Measurements from ENCODE around the gene MICALL2.

The MICALL2 gene

DNA sequence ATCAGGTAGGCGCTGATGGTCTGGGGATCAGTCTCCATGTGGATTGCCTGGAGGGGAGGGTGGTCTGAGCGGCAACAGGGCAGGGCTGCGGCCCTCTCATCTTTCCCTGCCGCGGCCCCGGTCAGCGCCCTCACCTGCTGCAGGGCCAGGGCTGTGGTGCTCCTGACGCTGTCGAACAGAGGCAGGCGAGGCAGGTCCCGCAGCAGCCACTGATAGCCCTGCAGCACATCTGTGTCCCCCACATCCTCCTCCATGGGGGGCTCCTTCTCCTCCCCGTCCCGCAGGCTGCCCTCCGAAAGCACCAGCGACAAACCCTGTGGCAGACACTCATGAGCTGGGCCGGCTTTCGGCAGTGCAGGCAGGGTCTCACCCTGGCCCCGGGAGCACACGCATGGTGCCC is 25.9 kb upstream of the MICALL2 start:
- no peak overlapping the region for H3K4me3 ChIP-seq (replicated peaks; ENCODE audit: low read depth, low read length)
- TF ChIP-seq, protein P1, sequence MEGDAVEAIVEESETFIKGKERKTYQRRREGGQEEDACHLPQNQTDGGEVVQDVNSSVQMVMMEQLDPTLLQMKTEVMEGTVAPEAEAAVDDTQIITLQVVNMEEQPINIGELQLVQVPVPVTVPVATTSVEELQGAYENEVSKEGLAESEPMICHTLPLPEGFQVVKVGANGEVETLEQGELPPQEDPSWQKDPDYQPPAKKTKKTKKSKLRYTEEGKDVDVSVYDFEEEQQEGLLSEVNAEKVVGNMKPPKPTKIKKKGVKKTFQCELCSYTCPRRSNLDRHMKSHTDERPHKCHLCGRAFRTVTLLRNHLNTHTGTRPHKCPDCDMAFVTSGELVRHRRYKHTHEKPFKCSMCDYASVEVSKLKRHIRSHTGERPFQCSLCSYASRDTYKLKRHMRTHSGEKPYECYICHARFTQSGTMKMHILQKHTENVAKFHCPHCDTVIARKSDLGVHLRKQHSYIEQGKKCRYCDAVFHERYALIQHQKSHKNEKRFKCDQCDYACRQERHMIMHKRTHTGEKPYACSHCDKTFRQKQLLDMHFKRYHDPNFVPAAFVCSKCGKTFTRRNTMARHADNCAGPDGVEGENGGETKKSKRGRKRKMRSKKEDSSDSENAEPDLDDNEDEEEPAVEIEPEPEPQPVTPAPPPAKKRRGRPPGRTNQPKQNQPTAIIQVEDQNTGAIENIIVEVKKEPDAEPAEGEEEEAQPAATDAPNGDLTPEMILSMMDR (IDR thresholded peaks at IDR 0.05; ENCODE audit: low read length, missing control alignments) = no peak
- DNase-seq (ENCODE audit: low read depth) = no peak

DNA sequence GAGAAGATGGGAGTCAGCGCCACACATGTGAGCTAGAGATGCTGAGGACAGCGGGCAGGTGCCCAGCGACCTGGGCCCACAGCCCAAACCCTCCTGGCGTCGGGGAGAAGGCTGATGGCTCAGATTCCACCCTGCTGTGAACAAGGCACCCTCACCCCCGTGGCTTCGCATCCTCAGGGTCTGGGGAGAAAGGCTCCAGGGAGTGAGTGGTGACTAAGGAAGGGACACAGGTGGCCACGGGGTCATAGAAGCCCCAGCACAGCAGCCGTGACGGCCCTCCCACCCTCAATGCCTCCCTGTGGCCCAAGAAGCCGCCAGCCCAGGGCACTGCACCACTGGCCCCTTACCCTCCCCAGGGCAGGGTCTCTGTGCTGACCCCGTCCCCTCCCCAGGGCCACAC is 25.3 kb upstream of the MICALL2 start:
- H3K4me3 ChIP-seq (replicated peaks; ENCODE audit: low read depth, low read length) = no peak overlapping the region
- TF ChIP-seq, protein P1 (IDR thresholded peaks at IDR 0.05; ENCODE audit: low read length, missing control alignments) = no peak
- DNase-seq (ENCODE audit: low read depth) = no peak

- DNase-seq (ENCODE audit: low read depth) = no peak
- H3K4me3 ChIP-seq (replicated peaks; ENCODE audit: low read depth, low read length) = no peak overlapping the region
These were observed 24.6 kb upstream of the MICALL2 start for GRCh38 chr7:1483536-1484505.

GRCh38 chr7:1483079-1483478 is 23.8 kb upstream of the MICALL2 start:
- DNase-seq (ENCODE audit: low read depth) = no peak
- TF ChIP-seq, protein P1 (IDR thresholded peaks at IDR 0.05; ENCODE audit: low read length, missing control alignments) = no peak
- H3K4me3 ChIP-seq (replicated peaks; ENCODE audit: low read depth, low read length) = no peak overlapping the region

More at GRCh38 chr7:1483536-1484505, 24.6 kb upstream of the MICALL2 start:
- TF ChIP-seq, protein P1 (IDR thresholded peaks at IDR 0.05; ENCODE audit: low read length, missing control alignments) = no peak

DNA sequence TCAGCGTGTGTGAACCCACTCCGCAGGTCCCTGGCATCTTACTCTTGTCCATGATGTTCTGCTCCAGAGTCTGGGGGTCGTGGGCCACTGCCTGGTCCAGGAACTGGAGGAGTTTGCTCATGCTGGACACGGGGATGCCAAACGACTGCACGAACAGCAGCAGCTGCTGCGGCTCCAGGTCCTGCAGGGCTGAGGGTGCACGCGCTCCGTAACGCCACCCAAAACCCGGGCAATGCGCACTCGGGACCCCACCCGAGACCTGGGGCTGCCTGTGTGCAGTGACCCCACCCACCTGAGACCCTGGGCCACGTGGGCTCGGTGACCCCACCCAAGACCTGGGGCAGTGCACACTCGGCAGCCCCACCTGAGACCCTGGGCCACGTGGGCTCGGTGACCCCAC is 22.0 kb upstream of the MICALL2 start:
- TF ChIP-seq, protein P1 (IDR thresholded peaks at IDR 0.05; ENCODE audit: low read length, missing control alignments) = no peak
- H3K4me3 ChIP-seq (replicated peaks; ENCODE audit: low read depth, low read length) = no peak overlapping the region
- no peak for DNase-seq (ENCODE audit: low read depth)

DNA sequence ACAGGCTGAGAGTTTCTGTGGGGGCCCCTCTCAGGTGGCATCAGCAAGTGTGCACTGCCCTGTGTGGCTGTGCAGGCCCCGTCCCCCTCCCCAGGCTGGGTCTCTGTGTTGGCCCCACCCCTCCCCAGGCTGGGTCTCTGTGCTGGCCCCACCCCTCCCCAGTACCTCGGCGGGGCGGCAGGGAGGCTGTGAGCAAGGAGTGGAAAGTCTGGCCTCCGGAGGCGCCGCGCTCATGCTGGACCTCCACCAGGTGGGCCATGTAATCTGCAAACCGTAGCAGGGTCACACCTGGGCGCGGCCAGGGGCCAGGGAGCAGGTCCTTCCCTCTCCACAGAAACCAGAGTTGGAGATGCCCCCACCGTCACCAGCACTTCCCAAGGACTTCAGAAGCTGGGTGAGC is 21.4 kb upstream of the MICALL2 start:
- no peak overlapping the region for H3K4me3 ChIP-seq (replicated peaks; ENCODE audit: low read depth, low read length)
- DNase-seq (ENCODE audit: low read depth) = no peak
- TF ChIP-seq, protein P1 (IDR thresholded peaks at IDR 0.05; ENCODE audit: low read length, missing control alignments) = no peak
